Fibroblast of skin of left quadriceps (primary cell): ENCODE data around the gene CARD19.

Experiments used
- DNase-seq, 2 experiments: peaks; one replicate each; pipeline ENCODE4 v3.0.0-alpha.2; 2013; ENCODE audit warnings: low read depth in 2 of 2

The CARD19 gene

GRCh38 chr9:93161786-93162562 lies 66.0 kb downstream of the CARD19 start:
- DNase-seq = no peak
